HG02678 (cell line): Measurements from ENCODE around the gene VILL.
A peak's percentile ranks its signal among the peaks of the same experiment; 100 is the strongest.
"Not testable (repeated sequence)": the region's sequence is repeated elsewhere in the genome, so short reads cannot be mapped to it uniquely, and the experiment has no call there.

Source experiments
- ATAC-seq: cut with Tn5 transposase; IDR thresholded peaks from one replicate; pipeline ENCODE4 v1.9.1; 2021; ENCODE audit warnings: mild to moderate bottlenecking, moderate library complexity; ENCODE audit not compliant: unreplicated experiment

VILL gene

GRCh38 chr3:37963016-37963415 lies 27.6 kb upstream of the VILL start:
- no peak for ATAC-seq

DNA sequence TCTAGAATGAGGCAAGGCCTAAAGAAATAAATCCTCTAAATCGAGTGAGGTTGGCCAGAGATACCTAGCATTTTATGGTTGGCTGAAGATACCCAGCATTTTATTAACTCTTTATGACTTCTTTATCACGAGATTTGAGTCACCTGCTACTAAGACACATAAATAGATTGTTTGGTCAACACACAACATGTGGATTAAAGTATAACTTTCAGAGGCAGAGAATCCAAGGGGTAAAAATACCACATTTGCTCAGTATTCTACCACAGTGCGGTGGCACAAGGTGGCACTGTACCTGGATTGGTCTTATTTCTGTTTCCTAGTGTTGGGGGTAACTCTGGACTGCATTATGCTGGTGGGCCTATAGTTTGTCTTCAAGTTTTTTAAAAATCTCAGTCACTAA lies 27.0 kb upstream of the VILL start:
- ATAC-seq: no peak

- ATAC-seq: no peak
These were observed 26.4 kb upstream of the VILL start for GRCh38 chr3:37964146-37964545.

GRCh38 chr3:37964716-37965115 lies 25.9 kb upstream of the VILL start:
- no peak for ATAC-seq

DNA sequence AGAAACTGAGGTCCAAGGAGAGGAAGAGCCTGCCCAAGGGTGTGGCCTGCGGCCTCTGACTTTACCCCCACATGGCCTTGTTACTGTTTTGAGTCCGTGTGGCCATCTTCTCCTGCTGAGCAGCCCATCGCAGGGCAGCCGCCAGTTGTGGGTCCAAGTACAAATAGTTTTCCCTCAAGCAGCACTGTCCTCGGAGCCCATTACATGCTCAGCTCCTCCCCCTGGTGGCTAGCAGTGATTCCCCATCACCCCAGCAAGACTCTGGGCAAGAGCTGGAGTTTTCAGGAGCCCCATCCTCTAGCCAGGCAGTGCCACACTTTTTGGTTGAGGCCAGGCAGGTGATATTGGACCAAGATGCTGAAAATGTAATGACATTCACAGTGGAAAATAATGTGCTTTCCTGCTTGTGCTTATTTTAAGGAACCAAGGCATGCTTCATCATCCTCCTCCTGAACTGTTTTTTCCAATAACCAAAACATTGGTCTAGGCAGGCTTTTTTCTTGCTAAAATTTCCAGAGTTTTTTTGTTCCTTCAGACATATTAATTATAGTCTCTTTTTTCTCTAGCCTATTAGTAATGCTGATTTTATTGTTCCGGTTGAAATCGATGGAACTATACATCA lies 23.2 kb upstream of the VILL start:
- peak; percentile 76 for ATAC-seq

GRCh38 chr3:37968199-37968598 lies 22.4 kb upstream of the VILL start:
- no peak for ATAC-seq

DNA sequence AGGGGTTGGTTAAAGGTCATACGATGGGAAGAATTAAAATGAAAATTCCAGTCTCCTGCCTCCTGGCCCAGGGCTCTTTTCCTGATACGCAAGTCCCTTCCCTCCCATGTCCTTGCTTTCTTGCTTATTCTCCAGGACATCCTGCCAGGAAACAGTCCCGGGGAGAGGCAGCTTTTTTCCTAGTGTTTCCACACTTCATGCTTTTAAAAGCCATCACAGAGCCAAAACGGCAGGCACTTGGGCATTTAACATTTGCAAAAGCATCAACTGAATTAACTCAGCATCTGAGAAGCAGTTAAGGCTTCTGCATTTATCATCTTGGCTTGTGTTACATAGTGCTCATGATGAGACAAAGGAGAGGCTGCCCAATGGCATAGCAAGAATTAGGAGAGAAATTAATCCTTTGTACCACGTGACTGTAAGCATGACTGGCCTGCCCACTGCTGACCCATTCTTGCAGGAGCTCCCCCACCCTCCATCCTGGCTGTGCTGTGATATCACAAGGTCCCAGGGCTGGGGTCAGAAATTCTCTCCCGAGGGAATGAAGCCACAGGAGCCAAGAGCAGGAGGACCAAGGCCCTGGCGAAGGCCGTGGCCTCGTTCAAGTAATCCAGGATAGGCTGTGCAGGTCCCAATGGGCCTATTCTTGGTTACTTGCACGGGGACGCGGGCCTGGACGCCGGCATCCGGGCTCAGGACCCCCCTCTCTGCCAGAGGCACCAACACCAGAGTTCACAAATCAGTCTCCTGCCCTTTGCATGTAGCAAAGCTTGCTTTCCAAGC lies 21.6 kb upstream of the VILL start:
- ATAC-seq: no peak

DNA sequence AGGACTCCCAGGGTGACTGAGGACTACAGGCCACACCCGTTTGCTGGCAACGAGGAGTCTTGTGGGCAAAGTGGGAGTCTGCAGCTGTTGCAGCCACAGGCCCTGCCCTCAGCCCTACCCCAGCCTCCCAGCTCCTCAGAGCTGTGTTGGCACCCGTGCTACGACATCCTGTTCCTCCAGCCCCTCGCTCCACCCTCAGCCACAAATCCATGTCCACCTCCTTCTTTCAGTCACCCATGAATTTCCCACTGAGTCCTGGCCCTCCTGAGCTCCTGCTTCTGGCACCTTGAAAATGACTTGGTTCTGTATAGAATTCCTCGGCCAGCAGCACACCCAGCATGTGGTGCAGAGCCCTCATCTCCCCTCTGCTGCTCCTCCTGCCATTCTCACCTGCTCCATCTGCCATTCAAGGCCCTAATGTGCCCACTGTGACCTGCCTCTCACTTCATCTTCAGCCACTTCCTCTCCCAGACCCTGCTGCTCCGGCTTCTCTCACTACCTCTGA lies 20.9 kb upstream of the VILL start:
- ATAC-seq: no peak

DNA sequence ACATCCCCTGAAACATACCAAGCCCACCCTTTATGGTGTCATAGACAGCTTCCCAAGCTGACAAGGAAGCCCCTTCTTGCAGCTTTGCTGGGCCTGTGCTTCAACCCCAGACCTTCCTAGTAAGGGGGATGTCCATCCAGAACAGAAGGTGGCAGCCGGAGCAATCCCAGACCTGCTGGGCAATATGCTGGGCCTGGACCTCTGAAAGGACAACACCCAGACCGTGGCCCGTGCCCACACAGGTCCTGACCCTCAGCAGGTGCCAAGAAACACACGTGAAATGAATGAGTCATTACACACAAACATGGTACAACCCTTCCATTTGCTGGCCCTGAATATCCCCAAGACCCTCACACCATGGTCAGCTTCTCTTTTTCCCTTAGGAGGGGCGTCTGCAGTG lies 19.8 kb upstream of the VILL start:
- ATAC-seq: no peak

DNA sequence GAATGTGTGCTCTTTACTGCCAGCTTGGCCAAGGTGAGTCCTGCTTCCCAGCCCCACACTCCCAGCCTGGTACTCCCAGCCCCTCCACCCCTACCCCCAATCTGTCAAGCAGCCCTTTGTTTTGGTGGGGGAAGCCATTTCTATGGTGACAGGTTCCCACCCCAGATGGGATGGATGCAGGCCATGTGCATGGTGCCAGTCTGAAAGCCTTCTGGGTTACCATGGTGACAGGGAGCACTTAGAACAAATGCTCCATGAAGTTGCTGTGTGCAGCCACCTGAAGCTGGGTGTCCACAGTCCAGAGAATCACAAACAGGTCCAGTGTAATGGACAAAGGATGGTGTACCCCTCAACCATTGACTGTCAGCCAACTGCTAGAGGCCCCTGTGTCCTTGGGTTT lies 19.1 kb upstream of the VILL start:
- ATAC-seq: no peak

- not testable (repeated sequence) for ATAC-seq
These were observed 18.5 kb upstream of the VILL start for GRCh38 chr3:37972056-37972455.

- ATAC-seq: no peak
These were observed 17.1 kb upstream of the VILL start for GRCh38 chr3:37973246-37974054.

DNA sequence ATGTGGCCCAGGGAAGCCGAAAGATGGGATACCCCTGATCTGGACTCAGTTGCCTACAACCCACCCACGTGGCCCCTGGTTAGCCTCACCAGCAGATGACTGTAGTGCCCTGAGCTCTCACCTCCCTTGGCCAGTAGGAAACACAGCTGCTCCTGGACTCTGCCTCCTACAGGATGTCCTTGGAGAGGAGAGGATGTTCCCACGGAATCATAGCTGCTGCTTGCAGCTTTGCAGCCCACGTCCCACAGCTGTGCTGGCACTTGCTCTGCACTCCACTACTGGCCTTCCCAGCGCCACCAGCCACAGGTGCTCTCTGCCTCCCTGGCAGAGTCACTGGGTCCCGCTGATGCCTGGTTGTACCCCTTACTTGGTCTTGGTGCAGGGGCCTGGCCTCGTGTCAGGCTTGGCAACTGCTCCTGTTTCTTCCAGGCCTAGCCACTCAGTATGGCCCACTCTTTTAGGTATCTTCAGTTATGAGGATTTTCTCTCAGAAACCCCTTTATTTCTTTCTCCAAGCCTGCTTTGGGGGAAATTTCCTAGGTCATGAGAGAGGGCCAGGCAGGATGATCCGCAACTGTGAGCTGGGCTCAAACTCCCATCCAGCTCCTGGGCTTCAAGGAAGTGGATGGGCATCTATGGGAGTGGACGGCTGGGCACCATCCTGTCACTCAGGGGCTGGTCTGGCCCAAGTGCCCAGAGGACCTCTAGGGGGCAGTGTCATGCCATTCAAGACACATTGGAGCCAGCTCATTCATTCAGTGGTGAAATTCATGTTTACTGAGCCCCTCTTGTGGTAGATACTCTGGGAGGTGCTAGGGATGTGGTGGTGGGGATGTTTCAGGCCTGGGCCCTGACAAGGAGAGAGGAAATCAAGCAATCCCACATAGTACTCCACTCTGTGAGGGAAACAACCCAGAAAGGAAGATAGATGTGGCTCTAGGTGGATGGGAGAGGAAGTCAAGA lies 16.2 kb upstream of the VILL start:
- ATAC-seq: peak; percentile 87

GRCh38 chr3:37979541-37980461 lies 10.8 kb upstream of the VILL start:
- no peak for ATAC-seq

DNA sequence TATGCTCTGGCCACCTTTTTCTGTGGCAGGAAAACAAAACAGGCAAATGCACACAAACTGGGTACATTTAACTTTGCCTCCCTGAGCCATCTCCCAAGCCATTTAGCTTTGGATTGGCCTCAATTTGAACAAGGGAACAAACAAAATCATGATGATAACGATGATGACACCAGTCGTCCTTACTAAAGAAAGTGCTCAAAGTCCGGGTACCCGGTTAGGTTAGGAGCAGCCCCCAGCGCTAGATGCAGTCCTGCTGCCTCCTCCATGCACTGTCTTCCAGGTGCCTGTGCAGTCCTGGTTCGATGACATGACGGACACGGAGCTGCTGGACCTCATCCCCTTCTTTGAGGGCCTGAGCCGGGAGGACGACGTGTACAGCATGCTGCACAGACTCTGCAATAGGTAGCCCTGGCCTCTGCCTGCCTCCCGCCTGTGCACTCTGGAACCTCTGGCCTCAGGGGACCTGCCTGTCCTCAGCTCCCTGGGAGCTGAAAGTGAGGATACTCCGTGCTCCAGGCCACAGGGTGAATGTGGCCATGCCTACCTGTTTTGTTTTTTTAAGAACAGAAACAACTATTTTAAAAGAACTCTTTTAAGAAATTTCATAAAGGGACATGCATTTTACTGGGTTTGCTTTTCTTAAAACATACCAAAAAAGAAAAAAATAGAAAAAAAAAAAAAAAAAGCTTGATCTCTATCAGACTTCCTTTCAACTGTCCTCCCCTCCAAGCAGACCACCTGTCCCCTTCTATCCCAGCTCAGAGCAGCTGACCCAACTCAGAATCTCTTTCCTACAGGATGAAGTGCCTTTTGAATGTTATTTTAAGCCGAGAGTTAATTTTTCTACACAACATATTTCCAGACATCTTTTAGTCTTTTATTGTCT lies 9.9 kb upstream of the VILL start:
- no peak for ATAC-seq

DNA sequence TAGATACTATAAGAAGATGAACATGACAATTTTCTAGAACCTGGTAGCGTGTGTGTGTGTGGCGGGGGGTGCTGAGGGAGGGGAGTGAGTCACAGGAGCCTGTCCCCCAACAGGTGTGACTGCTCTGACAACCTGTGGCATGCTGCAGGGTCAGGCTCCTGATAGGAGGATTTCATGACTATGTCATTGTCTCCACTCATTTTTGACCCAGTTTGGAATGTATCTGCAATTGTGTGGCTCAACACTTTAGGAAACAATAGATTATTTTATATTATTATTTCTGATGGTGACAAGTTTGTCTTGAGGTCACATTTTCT lies 9.3 kb upstream of the VILL start:
- no peak for ATAC-seq

GRCh38 chr3:37982331-37982730 lies 8.3 kb upstream of the VILL start:
- no peak for ATAC-seq

GRCh38 chr3:37984051-37984450 lies 6.5 kb upstream of the VILL start:
- ATAC-seq: no peak

DNA sequence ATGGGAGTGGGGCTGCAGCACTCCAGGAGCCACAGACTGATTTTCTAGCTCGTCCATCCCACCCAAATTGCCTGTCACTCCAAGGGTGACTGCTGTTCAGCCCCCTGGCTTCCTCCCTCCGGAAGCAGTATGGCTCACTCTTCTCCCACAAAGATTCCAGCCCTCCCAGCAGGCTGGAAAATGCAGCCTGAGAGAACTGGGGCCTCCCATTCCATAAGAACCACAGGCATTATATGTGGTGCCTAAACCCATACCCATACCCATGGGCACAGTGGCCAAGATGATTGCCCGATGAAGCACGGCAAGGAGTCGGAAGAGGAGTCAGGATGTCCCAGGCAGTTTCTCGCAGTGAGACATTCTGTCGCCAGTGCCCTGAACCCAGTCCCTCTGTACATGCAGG lies 6.0 kb upstream of the VILL start:
- no peak for ATAC-seq
